GM19025 (cell line): ENCODE data around the gene C1QTNF5.

Experiments
- ATAC-seq: cut with Tn5 transposase; IDR thresholded peaks from one replicate; pipeline ENCODE4 v1.9.1; 2021; ENCODE audit warnings: mild to moderate bottlenecking, low read depth, moderate library complexity; ENCODE audit not compliant: unreplicated experiment

The C1QTNF5 gene

GRCh38 chr11:119320240-119320775 lies 20.4 kb downstream of the C1QTNF5 start:
- no peak for ATAC-seq

GRCh38 chr11:119319700-119320239 lies 20.9 kb downstream of the C1QTNF5 start:
- no peak for ATAC-seq

- no peak for ATAC-seq
These were observed 21.5 kb downstream of the C1QTNF5 start for GRCh38 chr11:119319136-119319699.

DNA sequence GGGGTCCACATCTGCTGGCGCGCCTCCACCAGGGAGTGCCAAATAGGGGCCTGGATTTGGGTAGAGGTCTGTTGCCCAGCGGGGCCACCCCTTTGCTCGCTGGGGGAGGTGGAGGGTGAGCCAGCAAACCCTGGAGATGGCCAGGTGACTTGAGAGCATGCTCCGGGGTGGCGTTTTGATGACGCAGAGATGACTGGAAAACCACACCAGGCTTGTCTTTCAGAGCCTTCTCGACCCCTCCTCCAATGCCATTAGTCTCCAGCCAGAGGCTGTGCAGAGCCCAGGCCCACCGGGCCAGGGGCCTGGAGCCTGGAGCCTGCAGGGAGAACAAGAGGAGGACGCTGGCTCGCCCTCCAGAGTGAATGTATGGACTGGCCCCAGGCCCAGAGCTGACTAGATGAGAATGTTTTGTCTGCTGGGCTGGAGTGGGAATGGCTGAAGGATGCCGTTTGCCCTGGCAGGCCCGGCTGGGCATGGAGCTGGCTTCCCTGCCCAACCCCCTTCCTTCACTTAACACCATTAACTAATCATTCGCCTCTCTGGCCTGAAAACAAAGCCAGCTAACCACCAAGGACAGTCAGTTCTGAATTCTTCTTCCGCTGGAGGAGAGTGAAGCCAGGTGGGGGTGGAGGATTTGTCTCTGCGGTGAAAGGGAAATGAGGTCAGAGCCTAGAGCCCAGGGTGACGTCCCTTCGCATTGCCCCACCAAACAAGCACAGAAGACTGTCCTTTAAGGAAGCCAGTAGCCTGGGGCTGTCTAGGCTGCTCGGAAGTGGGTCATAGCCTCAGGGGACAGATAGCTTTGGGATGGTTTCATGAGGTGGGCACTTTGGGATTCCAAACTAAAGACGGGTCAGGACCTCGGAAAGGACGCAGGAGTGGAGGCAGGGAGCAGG lies 22.2 kb downstream of the C1QTNF5 start:
- no peak for ATAC-seq

DNA sequence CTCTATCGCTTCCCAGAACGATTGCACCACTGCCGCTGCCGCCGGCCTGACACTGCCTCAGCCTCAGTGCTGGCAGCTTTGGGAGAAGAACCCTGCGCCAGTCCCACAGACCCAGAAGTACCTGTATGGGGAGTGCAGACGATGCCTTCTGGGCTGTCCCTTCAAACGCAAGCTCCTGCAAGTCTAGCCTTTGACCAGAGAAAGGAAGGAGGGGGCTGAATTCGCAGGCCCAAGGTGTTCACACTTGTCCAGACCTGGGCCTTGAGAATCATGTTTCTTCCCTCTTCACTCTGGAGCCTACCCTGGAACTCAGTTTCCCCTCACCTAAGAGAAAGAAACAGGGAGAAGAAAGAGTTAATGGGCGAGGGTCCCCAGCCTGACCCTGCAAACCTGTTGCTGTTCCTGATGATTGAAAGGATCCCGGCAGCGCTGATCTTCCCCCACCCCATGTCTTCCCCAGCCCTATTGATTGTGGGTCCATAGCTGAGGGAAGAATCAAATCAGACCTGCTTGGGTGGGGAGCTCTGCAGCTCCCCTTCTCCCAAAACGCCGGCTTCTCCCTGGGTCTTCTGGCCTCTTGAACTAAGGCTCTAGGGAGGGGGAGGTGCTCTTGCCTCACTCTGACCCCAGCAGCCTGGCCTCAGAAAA lies 23.0 kb downstream of the C1QTNF5 start:
- ATAC-seq, result no peak

DNA sequence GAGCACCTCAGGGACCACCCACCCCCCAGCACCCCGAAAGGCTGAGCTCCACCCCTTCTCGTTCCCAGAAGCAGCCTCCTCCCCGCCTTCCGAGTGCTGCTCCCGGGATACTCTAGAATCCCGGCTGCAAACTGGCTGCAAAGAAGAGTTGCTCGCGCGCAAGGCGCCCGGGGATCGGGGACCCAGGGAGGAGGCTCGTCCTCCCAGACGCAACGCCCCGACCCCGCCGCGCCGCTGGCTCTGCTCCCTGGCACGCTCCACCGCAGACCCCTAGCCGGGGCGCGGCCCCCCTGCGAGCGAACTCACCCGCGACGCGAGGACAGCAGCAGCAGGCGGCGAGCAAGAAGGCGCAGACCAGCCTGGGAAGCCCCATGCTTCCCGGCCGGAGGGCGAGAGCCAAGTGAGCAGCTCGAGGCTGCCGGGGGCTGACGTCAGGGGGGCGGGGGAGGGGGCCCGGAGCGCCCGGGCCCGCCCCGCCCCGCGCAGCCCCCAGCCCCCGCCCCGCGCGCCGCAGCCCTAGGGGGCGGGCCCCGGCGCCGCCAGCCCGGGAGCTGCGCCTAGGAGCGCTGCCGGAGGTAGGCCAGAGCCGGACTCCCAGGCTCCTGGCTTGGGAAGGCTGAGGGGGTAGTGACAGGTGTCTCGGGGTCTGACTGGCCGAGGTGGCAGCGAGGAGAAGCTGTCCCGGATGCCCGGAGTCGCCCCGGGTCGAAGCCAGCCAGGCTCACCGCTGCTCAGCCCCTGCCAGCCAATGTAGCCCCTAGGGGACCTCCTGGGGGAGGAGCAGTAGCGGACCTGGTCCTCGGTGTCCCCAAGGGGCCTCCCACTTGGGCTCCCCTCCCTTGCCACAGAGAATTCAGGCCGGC lies 23.7 kb downstream of the C1QTNF5 start, which contains the start of gene MCAM:
Gene MCAM (minus strand): TSS at position 402 of the 863 bp plus-strand sequence. CDS start 29 bp downstream, at position 373.
- ATAC-seq, result no peak

DNA sequence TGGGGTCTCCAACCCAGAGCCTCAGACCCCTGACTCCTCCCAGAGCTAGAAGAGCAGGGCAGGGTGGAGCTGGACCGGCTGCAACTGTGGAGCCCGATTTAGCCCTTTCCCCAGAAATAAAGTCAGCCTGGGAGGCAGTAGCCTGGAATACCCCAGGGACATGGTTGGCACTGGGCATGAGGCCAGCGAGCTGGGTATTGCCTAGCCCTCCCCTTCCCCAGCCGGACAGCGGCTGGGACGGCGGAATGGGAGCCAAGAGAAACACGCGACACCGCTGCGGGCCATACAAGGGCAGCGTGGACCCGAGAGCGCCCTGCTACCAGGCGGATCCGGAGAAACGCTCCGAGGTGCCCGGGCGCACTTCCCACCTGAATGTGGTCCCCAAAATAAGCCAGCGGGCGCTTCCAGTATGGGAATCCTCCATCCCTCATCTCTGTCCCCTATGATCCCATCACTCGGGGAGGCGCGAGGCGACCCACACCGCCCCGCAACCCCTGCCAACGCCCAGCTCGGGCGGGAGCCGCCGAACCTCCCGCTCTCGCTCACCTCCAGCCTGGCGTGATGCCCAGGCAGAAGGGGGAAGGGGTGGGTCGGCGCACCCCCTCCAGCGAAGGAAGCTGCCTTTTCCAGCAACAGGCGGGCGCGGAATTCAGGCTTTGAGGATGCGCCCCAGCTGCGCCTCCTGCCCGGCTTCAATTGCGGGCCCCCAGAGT lies 24.5 kb downstream of the C1QTNF5 start:
- ATAC-seq, result no peak

DNA sequence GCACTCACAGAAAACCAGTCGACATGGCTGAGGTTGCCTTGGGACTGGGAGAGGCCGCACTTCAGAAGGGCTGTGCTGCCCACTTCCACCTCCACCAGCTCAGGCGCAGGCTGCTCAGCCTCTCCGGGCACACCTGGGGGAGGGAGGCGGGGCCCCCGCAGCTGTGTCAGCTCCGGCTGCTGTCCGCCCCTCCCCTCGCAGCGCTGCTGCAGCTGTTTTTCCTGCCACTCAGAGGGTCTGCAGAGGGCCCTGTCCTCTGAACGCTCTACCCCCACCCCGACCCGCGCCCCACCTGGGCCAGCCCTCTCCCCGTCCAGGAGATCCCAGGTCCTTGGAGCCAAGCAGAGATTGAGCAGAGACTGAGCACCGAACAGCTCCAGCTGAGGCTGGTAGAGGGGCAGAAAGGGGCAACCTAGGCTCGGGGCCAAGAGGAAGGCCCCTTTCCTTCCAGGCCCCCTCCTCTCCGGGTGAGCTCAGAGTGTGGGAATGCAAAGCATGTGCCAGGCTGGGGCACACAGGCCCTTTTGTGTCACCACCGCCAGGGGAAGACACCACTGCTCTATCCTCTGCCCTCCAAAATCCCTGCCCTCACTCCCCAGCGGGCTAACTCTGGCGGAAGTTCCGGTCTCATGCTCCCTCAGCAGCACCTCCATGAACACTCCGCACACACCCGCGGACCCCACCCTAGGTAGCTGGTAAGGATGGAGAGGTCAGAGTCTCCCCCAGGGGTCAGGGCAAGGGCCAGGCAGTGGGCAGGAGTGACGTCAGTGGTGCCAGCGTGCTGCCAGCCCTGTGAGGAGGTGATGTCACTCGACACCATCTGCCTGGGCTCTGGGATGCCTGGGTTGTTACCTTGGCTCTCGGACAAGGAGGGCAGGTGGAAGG lies 25.3 kb downstream of the C1QTNF5 start:
- ATAC-seq, result no peak

GRCh38 chr11:119314726-119315125 lies 26.0 kb downstream of the C1QTNF5 start:
- ATAC-seq, result no peak

DNA sequence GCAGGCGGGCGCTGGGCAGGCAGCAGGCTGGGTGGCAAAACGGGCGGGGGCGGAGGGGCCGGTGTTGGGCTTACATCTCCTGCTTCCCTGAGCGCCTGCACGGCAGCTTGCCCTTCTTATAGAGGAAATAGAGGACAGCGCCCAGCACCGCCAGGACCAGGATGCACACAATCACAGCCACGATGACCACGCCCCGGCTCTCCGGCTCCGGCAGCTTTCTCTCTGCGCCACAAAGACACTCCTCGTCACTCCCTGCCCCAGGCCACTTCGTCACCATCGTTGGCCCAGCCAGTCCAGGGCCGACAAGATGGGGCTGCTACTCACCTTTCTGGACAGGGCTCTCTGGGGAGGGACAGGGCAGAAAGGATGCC lies 30.0 kb downstream of the C1QTNF5 start:
- no peak for ATAC-seq

DNA sequence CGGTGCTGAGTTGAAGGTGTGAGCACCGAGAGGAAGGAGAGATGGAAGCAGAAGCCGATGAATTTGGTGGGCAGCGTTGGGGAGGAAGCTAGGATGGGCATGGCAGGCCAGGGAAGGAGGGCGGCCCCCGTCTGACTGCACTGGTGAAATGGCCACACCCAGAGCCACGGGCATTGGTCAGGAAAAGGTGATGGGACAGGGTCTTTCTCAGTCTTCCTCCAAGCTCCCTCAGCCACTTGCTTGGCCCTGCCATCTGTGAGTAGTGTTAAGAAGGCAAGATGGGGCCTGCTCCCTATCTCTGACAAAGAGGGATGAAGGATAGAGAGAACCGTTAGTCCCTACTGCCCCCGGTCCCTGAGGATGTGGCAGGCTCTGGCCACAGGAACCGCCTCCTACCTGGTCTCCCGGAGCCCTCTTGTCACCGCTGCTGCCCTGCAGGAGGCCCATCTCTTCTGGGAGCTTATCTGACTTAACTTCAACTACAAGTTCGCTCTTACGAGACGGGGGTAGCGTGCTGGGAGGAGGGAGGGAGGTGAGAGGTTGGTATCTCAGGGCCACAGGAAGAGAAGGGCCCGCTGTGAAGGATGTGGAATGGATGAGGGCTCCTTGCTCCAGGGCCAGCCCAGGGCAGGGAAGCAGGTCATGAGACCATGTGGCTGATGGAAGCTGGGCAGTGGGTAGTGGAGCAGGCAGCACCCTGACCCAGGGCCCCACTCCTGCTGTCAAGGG lies 30.6 kb downstream of the C1QTNF5 start:
- no peak for ATAC-seq

DNA sequence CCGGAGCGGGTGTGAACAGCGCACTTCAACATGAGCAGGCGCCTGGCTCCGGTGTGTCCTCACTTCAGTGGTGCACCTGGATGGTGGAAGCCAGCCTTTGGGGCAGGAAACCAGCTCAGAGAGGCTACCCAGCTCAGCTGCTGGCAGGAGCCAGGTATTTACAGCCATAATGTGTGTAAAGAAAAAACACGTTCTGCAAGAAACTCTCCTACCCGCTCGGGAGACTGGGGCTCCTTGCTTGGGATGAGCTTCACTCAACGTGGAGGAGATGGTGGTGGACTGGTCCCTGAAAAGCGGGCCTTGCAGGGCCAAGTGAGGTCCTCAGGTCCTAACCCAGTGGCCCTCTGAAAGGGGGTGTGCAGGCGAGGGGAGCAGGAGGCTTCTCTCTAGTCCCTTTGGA lies 31.3 kb downstream of the C1QTNF5 start:
- ATAC-seq, result no peak

GRCh38 chr11:119307974-119308373 lies 32.7 kb downstream of the C1QTNF5 start:
- no peak for ATAC-seq

DNA sequence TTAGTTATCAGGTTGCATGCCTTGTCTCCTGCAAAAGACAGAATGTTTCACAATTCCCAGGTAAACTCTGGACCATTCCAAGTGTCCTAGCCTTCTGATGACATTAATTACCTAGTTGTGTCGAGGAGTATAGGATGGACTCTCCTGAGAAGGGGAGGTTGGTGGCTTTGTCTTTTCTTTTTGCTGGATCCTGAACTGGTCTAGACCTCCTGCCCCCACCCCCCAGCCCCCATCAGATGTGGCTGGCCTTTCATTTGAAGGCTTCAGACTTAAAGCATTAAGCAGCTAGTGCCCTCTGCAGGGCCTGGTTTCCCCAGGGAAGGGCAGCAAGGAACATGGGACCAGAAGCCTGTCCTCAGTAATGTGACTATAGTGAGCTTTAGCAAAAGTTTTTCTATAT lies 33.5 kb downstream of the C1QTNF5 start:
- ATAC-seq, result no peak

DNA sequence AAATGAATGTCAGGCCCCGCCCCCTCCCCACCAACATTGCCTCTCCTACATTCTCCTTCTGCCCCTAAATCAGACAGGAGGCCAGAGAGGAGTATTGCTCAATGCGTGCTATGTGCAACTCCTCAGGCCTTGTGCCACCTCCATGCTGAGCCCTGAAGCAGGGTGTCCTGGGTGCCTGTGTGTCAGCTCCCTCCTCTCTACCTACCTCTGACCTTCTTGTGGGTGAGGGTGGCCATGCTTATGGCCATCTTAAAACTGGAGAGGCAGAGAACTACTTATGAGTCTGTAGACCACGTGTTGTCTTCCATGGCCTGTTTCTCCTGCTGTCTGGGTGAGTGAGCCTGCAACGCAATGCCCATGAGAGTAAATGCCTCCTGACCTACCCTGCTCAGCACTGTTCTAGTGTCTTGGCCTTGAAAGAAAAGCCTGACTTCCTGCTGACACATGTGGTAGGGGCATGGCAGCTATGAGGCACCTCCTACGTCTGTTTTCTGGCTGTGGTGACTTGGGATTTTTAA lies 34.3 kb downstream of the C1QTNF5 start:
- ATAC-seq, result no peak

- ATAC-seq, result no peak
These were observed 34.9 kb downstream of the C1QTNF5 start for GRCh38 chr11:119305556-119306372.

- no peak for ATAC-seq
These were observed 37.4 kb downstream of the C1QTNF5 start for GRCh38 chr11:119303227-119303718.
